ENCODE results near the gene SLC6A7. TPM values are rescaled to one million over a fixed set of nuclear protein-coding genes. Genes with fewer than 3 reads are reported as not detected.

SLC6A7 gene
- total RNA-seq, 1 donor: 0.10 TPM

DNA sequence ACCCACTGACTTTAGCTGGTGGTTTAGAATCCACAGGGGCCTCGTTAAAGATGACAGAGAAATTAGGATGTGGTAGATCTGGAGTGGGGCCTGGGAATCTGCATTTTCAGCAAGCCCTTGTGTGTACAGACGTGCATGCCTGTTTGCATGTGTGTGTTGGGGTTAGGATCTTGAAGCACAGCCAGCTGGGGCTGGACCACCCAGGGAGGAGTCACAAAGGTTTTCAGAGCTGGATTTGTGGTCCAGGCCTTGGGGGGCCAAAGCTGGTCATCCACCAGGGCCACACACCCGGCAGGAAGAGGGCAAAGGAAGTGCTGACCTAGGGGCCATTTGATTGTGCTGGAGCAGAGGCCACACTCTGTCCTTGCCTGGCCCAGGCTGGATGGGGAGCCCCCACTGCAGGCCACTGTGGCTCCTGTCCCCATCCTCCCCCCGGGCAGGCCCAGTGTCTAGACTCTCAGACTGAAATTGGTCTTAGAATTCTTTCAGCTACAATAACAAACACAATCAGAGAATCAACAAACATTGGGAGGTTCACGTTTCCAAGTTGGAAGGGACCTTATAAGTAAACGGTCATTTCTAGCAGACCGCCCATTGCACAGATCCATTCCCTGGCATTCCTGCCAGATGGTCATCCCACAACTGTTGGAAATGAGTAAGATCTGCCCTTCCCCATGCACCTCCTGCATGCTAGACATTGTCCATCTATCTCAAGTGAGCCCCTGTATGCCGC is 13.0 kb upstream of the SLC6A7 start:
- H3K4me3 ChIP-seq (ENCODE audit: low read length): no peak overlapping the region
- H3K27me3 ChIP-seq (ENCODE audit: insufficient read depth, low read length): no peaks in the 10 kb centered on the region
- no peaks in the 10 kb centered on the region for H3K9me3 ChIP-seq (ENCODE audit: low read depth, low read length)
- H3K4me1 ChIP-seq (ENCODE audit: insufficient read depth, low read length): peaks cover 6% of the 10 kb centered on the region

DNA sequence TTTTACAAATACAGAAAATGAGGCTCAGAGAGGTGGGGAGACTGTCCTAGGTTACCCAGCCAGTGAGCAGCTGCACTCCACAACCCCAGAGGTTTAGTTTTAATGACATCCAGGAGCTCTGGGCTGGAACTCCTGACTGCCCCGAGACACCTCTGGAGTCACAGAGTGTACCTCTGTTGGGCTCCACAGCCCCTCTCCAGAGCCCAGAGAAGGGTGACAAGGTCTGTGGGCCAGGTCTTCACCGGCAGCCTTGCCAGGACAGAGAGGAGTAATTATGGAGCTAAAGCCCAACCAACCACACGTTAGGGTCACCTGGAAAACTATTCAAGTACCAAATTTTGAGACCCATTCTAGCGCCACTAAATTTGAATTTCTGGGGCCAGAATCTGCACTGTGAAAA is 12.1 kb upstream of the SLC6A7 start:
- Histone ChIP-seq H3K9me3 (ENCODE audit: low read depth, low read length) (no peaks in the 10 kb centered on the region), H3K27me3 (ENCODE audit: insufficient read depth, low read length) (no peaks in the 10 kb centered on the region), H3K4me1 (ENCODE audit: insufficient read depth, low read length) (peaks cover 6% of the 10 kb centered on the region), H3K4me3 (ENCODE audit: low read length) (no peak overlapping the region)

DNA sequence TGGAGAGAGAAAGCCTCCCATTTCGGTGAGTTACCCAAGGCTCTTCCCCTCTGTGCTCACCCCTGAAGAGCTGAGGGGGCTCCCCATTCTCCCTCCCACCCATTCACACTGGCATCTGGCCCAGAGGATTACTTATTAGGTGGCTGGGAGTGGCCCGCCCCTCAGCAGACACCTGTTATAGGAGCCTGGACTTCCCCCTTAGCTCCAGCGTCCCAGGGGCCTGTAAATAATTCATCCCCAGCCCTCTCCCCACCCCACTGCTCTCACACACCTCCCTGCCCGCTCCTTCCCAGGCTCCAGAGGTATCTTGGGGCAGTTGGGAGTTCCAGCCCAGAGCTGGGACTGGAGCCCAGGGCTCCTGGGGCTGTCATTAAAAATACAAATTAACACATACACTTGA is 11.6 kb upstream of the SLC6A7 start:
- Histone ChIP-seq H3K27me3 (ENCODE audit: insufficient read depth, low read length) (no peaks in the 10 kb centered on the region), H3K4me1 (ENCODE audit: insufficient read depth, low read length) (peaks cover 6% of the 10 kb centered on the region), H3K9me3 (ENCODE audit: low read depth, low read length) (no peaks in the 10 kb centered on the region), H3K4me3 (ENCODE audit: low read length) (no peak overlapping the region)

GRCh38 chr5:150179019-150179620 is 10.7 kb upstream of the SLC6A7 start:
- Histone ChIP-seq H3K4me3 (ENCODE audit: low read length) (no peak overlapping the region), H3K4me1 (ENCODE audit: insufficient read depth, low read length) (peaks cover 6% of the 10 kb centered on the region), H3K9me3 (ENCODE audit: low read depth, low read length) (no peaks in the 10 kb centered on the region), H3K27me3 (ENCODE audit: insufficient read depth, low read length) (no peaks in the 10 kb centered on the region)

DNA sequence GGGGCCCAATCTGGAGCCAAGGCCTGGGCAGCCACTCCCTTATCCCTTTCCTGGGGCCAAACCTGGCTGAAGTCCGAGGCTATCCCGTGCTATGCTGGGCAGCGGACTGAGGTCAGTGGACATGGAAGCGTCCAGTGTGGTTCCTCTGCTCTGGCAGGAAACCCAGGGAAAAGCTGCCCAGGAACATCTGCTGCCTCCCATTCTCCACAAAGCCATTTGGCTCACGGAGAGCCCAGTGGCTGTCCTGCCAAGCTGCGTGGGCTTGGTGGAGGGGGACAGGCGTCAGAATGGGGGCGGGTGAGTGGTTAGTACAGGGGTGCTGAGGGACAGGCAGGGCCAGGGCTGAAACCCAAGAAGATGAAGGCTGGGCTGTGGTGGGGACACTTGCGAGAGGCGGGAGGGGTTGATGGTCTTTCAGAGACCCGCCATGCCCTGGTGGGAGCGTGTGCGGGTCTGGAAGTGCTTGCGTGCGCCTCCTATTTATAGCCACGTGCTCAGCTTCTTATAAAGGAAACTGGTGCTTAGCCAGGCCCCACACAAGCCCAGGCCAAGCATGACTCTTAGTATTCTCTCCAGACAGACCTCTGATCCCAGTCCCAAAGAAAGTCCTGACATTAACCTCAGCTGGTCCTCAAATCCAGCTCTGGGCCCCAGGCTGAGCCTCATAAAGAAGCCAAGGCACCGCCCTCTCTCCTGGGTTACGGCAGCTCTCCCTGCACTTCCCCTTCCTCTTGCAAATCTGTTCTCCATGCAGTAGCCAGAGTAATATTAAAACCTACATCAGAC is 9.4 kb upstream of the SLC6A7 start:
- no peaks in the 10 kb centered on the region for H3K9me3 ChIP-seq (ENCODE audit: low read depth, low read length)
- no peak overlapping the region for H3K4me3 ChIP-seq (ENCODE audit: low read length)
- peaks cover 14% of the 10 kb centered on the region for H3K4me1 ChIP-seq (ENCODE audit: insufficient read depth, low read length)
- no peaks in the 10 kb centered on the region for H3K27me3 ChIP-seq (ENCODE audit: insufficient read depth, low read length)

GRCh38 chr5:150181027-150181426 is 8.8 kb upstream of the SLC6A7 start:
- Histone ChIP-seq H3K4me3 (ENCODE audit: low read length) (no peak overlapping the region), H3K27me3 (ENCODE audit: insufficient read depth, low read length) (no peaks in the 10 kb centered on the region), H3K4me1 (ENCODE audit: insufficient read depth, low read length) (peaks cover 19% of the 10 kb centered on the region), H3K9me3 (ENCODE audit: low read depth, low read length) (no peaks in the 10 kb centered on the region)

GRCh38 chr5:150181766-150182545 is 7.9 kb upstream of the SLC6A7 start:
- H3K4me3 ChIP-seq (ENCODE audit: low read length): no peak overlapping the region

GRCh38 chr5:150182774-150183173 is 7.1 kb upstream of the SLC6A7 start:
- no peaks in the 10 kb centered on the region for H3K27me3 ChIP-seq (ENCODE audit: insufficient read depth, low read length)
- H3K4me3 ChIP-seq (ENCODE audit: low read length): no peak overlapping the region
- peaks cover 27% of the 10 kb centered on the region for H3K4me1 ChIP-seq (ENCODE audit: insufficient read depth, low read length)
- H3K9me3 ChIP-seq (ENCODE audit: low read depth, low read length): no peaks in the 10 kb centered on the region

More at GRCh38 chr5:150181766-150182545, 7.9 kb upstream of the SLC6A7 start:
- peaks cover 27% of the 10 kb centered on the region for H3K4me1 ChIP-seq (ENCODE audit: insufficient read depth, low read length)
- H3K9me3 ChIP-seq (ENCODE audit: low read depth, low read length): no peaks in the 10 kb centered on the region
- no peaks in the 10 kb centered on the region for H3K27me3 ChIP-seq (ENCODE audit: insufficient read depth, low read length)

DNA sequence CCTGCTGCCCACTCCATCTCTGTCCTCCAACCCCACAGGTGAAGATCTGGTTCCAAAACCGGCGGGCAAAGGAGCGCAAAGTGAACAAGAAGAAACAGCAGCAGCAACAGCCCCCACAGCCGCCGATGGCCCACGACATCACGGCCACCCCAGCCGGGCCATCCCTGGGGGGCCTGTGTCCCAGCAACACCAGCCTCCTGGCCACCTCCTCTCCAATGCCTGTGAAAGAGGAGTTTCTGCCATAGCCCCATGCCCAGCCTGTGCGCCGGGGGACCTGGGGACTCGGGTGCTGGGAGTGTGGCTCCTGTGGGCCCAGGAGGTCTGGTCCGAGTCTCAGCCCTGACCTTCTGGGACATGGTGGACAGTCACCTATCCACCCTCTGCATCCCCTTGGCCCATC is 6.4 kb upstream of the SLC6A7 start:
- Histone ChIP-seq H3K9me3 (ENCODE audit: low read depth, low read length) (no peaks in the 10 kb centered on the region), H3K4me1 (ENCODE audit: insufficient read depth, low read length) (peaks cover 27% of the 10 kb centered on the region), H3K27me3 (ENCODE audit: insufficient read depth, low read length) (peaks cover 5% of the 10 kb centered on the region), H3K4me3 (ENCODE audit: low read length) (no peak overlapping the region)

DNA sequence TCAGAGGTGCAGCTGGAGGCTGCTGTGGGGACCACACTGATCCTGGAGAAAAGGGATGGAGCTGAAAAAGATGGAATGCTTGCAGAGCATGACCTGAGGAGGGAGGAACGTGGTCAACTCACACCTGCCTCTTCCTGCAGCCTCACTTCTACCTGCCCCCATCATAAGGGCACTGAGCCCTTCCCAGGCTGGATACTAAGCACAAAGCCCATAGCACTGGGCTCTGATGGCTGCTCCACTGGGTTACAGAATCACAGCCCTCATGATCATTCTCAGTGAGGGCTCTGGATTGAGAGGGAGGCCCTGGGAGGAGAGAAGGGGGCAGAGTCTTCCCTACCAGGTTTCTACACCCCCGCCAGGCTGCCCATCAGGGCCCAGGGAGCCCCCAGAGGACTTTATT is 5.9 kb upstream of the SLC6A7 start:
- no peak overlapping the region for H3K4me3 ChIP-seq (ENCODE audit: low read length)
- H3K27me3 ChIP-seq (ENCODE audit: insufficient read depth, low read length): peaks cover 11% of the 10 kb centered on the region
- peaks cover 27% of the 10 kb centered on the region for H3K4me1 ChIP-seq (ENCODE audit: insufficient read depth, low read length)
- H3K9me3 ChIP-seq (ENCODE audit: low read depth, low read length): no peaks in the 10 kb centered on the region

GRCh38 chr5:150184990-150185912 is 4.6 kb upstream of the SLC6A7 start:
- Histone ChIP-seq H3K9me3 (ENCODE audit: low read depth, low read length) (no peaks in the 10 kb centered on the region), H3K27me3 (ENCODE audit: insufficient read depth, low read length) (peaks cover 20% of the 10 kb centered on the region), H3K4me3 (ENCODE audit: low read length) (no peak overlapping the region), H3K4me1 (ENCODE audit: insufficient read depth, low read length) (peaks cover 27% of the 10 kb centered on the region)

DNA sequence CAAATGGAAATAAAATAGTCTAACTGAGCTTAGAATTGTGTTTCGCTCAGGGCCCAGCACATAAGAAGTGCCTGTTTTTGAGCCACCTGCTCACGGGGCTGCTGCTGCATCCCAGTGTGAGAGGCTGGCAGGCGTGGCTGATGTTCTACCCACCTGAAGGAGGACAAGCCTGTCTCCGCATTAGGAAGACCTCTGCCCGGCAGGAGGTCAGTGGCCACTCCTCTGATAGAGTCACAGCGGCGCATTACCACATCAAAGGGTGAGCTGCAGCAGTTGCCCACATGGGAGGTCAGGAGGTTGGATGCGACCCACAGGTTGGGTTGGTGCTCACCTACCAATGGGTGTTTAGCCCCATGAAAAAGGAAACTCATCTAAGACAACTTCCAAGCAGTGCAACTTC is 3.7 kb upstream of the SLC6A7 start:
- peaks cover 29% of the 10 kb centered on the region for H3K27me3 ChIP-seq (ENCODE audit: insufficient read depth, low read length)
- no peaks in the 10 kb centered on the region for H3K9me3 ChIP-seq (ENCODE audit: low read depth, low read length)
- peaks cover 21% of the 10 kb centered on the region for H3K4me1 ChIP-seq (ENCODE audit: insufficient read depth, low read length)
- H3K4me3 ChIP-seq (ENCODE audit: low read length): no peak overlapping the region

DNA sequence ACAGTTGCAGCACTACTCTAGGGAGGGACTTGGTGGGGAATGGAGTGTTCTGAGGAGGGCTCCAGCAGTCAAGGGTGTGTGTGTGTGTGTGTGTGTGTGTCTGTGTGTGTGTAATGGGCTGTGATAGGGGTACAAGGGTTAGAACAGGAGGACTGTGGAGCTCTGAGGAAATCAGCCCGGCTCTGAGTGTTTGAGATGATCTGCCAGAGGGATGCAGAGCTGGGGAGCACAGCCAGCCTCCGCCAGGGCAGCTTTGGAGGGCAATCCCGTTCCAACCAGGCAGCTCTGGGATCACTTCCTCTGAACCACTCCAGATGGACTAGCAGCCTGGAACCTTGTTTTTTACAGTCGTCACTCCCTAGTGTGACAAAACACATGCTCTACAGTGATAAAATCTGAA is 3.0 kb upstream of the SLC6A7 start:
- Histone ChIP-seq H3K4me3 (ENCODE audit: low read length) (no peak overlapping the region), H3K4me1 (ENCODE audit: insufficient read depth, low read length) (peaks cover 21% of the 10 kb centered on the region), H3K9me3 (ENCODE audit: low read depth, low read length) (no peaks in the 10 kb centered on the region), H3K27me3 (ENCODE audit: insufficient read depth, low read length) (peaks cover 31% of the 10 kb centered on the region)
